Fibroblast of lung (primary cell): ENCODE measurements around the gene TRPT1. TPM values are rescaled to one million over a fixed set of nuclear protein-coding genes. Genes with fewer than 3 reads are reported as not detected.

Source experiments
- DNase-seq, 2 donors: peaks; one replicate each; pipeline versions ENCODE4 v3.0.0 to v3.0.0-alpha.2; 2010; ENCODE audit warnings: low read depth in 2 of 2
- H2AFZ ChIP-seq: 2 replicates; pipeline ENCODE4 v1.5.1; 2012; ENCODE audit warnings: low read length, control low read depth, inconsistent platforms
- H3K27ac ChIP-seq: 2 replicates; pipeline ENCODE4 v1.5.1; 2011; ENCODE audit warnings: low read length, control low read depth; ENCODE audit not compliant: insufficient read depth
- H3K27me3 ChIP-seq: 2 replicates; pipeline ENCODE4 v1.5.1; 2011; ENCODE audit warnings: mild to moderate bottlenecking, low read length; ENCODE audit not compliant: control insufficient read depth, insufficient read depth
- H3K36me3 ChIP-seq: 2 replicates; pipeline ENCODE4 v1.5.1; 2011; ENCODE audit warnings: low read length; ENCODE audit not compliant: control insufficient read depth, insufficient read depth
- H3K4me1 ChIP-seq: 2 replicates; pipeline ENCODE4 v1.5.1; 2011; ENCODE audit warnings: low read length; ENCODE audit not compliant: control insufficient read depth, insufficient read depth; ENCODE audit errors: extremely low read depth
- H3K4me2 ChIP-seq: 2 replicates; pipeline ENCODE4 v1.5.1; 2011; ENCODE audit warnings: low read length, control low read depth; ENCODE audit not compliant: insufficient read depth; ENCODE audit errors: extremely low read depth
- H3K4me3 ChIP-seq, 4 experiments: fragments of 200-600 bp in 1 of 4; sonication (generic) in 1 of 4; replicated peaks in 1 of 4; 2 replicates each; pipeline ENCODE4 v1.5.1; 2011 to 2016; ENCODE audit warnings: low read length in 4 of 4, low read depth in 3 of 4, mild to moderate bottlenecking in 3 of 4, control low read depth in 2 of 4, inconsistent platforms in 1 of 4, mixed read lengths in 1 of 4; ENCODE audit not compliant: insufficient read depth in 1 of 4; ENCODE audit errors: control extremely low read depth in 1 of 4
- H3K79me2 ChIP-seq: 2 replicates; pipeline ENCODE4 v1.5.1; 2012; ENCODE audit warnings: mild to moderate bottlenecking, low read length, inconsistent platforms; ENCODE audit not compliant: control insufficient read depth, insufficient read depth
- H3K9ac ChIP-seq: 2 replicates; pipeline ENCODE4 v1.5.1; 2011; ENCODE audit warnings: mild to moderate bottlenecking, low read length, control low read depth; ENCODE audit not compliant: insufficient read depth
- H3K9me3 ChIP-seq: 2 replicates; pipeline ENCODE4 v1.5.1; 2012; ENCODE audit warnings: low read depth, low read length; ENCODE audit not compliant: control insufficient read depth, insufficient read depth
- H4K20me1 ChIP-seq: 2 replicates; pipeline ENCODE4 v1.5.1; 2011; ENCODE audit warnings: low read length; ENCODE audit not compliant: control insufficient read depth, insufficient read depth; ENCODE audit errors: extremely low read depth
- EZH2 ChIP-seq: IDR thresholded peaks from 2 replicates; pipeline ENCODE4 v1.5.1; 2012; ENCODE audit warnings: low read length, control low read depth, mild to moderate bottlenecking; ENCODE audit errors: missing control alignments
- polyA plus RNA-seq, 2 donors: library from polyadenylated mRNA; depleted of rRNA in 1 of 2; stranded (reverse) in 1 of 2; unstranded in 1 of 2; fragments of >200 nt; gene quantifications; 2 replicates each; pipeline ENCODE4 v1.2.1, GENCODE V29; 2011 to 2012; ENCODE audit warnings: missing spikeins in 1 of 2
- total RNA-seq: library from RNA; depleted of rRNA; stranded (reverse); fragments of >200 nt; gene quantifications from 2 replicates; pipeline ENCODE4 v1.2.1, GENCODE V29; 2014
- TF ChIP-seq, protein P1 (sequence below), 2 donors: IDR thresholded peaks in 1 of 2; conservative IDR thresholded peaks in 1 of 2; 1 replicate in 1 of 2; 2 replicates in 1 of 2; pipeline ENCODE4 v1.5.1; 2011 to 2012; ENCODE audit warnings: low read length in 2 of 2, control low read depth in 1 of 2, inconsistent platforms in 1 of 2, low read depth in 1 of 2, mild to moderate bottlenecking in 1 of 2

Gene TRPT1
- total and polyA plus RNA-seq, 2 donors (not counting 1 experiment from before 2014, with no cell fraction given) = 20.5 to 41.5 TPM

DNA sequence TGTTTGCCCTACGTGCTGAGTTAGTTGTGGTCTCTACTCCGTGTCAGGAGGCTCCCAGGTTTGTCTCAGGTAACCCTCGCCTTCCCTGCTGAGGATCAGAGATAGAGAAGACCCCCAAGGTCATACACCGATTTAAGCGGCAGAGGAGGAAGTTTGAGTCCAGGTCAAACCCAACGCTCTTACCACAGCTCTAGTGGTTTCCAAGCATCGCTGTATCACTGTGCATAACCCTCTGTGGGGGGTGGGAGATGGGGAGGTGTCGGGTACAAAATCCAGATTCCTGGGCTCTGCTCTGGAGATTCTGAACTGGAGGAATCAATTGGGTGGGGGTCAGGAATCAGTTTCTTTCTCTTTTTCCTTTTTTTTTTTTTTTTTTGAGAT lies 5.0 kb upstream of the TRPT1 start:
- peaks cover 9% of the 10 kb centered on the region for H3K4me1 ChIP-seq
- H3K9me3 ChIP-seq = no peaks in the 10 kb centered on the region
- H3K4me3 ChIP-seq = peak overlapping the region; percentile 59 to 80 (median 65)
- no peak for DNase-seq
- no peak overlapping the region for H3K27ac ChIP-seq
- H3K79me2 ChIP-seq = peaks cover 15% of the 10 kb centered on the region
- no peaks in the 10 kb centered on the region for H4K20me1 ChIP-seq
- H2AFZ ChIP-seq = peak overlapping the region; percentile 24
- H3K4me2 ChIP-seq = peak overlapping the region; percentile 92
- no peak for TF ChIP-seq EZH2
- TF ChIP-seq, protein P1, sequence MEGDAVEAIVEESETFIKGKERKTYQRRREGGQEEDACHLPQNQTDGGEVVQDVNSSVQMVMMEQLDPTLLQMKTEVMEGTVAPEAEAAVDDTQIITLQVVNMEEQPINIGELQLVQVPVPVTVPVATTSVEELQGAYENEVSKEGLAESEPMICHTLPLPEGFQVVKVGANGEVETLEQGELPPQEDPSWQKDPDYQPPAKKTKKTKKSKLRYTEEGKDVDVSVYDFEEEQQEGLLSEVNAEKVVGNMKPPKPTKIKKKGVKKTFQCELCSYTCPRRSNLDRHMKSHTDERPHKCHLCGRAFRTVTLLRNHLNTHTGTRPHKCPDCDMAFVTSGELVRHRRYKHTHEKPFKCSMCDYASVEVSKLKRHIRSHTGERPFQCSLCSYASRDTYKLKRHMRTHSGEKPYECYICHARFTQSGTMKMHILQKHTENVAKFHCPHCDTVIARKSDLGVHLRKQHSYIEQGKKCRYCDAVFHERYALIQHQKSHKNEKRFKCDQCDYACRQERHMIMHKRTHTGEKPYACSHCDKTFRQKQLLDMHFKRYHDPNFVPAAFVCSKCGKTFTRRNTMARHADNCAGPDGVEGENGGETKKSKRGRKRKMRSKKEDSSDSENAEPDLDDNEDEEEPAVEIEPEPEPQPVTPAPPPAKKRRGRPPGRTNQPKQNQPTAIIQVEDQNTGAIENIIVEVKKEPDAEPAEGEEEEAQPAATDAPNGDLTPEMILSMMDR (conservative IDR thresholded peaks at IDR 0.05 in 1 of 2, IDR thresholded peaks at IDR 0.05 in 1 of 2; ENCODE audit: low read depth in 1 of 2, low read length in 2 of 2) = no peak
- H3K27me3 ChIP-seq = no peaks in the 10 kb centered on the region
- H3K36me3 ChIP-seq = peaks cover 2% of the 10 kb centered on the region
- H3K9ac ChIP-seq = peak overlapping the region; percentile 61

DNA sequence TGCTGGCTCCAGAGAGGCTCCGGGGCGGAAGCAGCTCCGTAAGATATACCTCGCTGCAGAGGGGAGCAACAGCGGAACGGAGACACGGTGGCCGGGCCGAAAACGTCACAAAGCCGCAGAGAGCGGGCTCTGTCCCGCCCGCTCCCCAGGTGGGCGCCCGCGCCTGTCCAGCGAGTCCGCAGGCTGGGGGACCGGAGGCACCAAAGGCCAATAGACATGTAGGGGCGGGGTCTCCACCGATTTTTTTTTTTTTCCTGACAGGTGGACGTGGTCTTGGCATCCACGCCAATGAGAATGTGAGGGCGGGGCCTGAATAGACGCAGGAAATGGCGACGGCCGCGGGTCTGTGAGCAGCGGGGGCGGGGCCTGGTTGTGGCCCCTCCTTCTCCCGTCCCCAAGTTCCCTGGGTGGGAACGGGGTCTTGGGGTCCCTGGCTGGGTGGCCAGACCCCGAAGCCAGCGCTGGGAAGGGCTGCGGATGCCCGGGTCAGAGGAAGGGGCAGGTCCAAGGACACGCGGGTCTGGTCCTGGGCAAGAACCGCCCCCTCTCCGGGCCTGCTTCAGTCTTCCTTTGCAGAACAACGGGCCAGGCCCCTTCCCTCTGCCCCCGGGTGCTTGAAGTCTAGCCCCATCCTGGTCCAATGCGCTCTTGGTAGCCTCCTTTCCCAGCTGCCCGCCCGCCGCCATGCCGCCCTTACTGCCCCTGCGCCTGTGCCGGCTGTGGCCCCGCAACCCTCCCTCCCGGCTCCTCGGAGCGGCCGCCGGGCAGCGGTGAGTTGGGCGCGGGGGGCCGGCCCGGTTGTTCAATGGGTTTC lies 4.4 kb upstream of the TRPT1 start, which contains the start of gene DNAJC4:
Gene DNAJC4 (plus strand): TSS at position 378 of the 814 bp plus-strand sequence. CDS start 307 bp downstream, at position 685.
- no peaks in the 10 kb centered on the region for H4K20me1 ChIP-seq
- peak within 1 kb of the TSS; percentile 92 for H3K4me2 ChIP-seq
- H3K9me3 ChIP-seq = no peaks in the 10 kb centered on the region
- no peaks in the 10 kb centered on the region for H3K36me3 ChIP-seq
- peak within 1 kb of the TSS; percentile 50 for H2AFZ ChIP-seq
- H3K9ac ChIP-seq = peak within 1 kb of the TSS; percentile 61
- no peaks in the 10 kb centered on the region for H3K27me3 ChIP-seq
- peak; percentile 86 to 87 for DNase-seq
- TF ChIP-seq, protein P1 (conservative IDR thresholded peaks at IDR 0.05 in 1 of 2, IDR thresholded peaks at IDR 0.05 in 1 of 2; ENCODE audit: low read depth in 1 of 2, low read length in 2 of 2) = no peak
- TF ChIP-seq EZH2 = no peak
- H3K4me3 ChIP-seq = peak within 1 kb of the TSS; percentile 59 to 80 (median 65)
- H3K4me1 ChIP-seq = peaks cover 9% of the 10 kb centered on the region
- H3K27ac ChIP-seq = peak within 1 kb of the TSS; percentile 78
- peaks cover 12% of the 10 kb centered on the region for H3K79me2 ChIP-seq

DNA sequence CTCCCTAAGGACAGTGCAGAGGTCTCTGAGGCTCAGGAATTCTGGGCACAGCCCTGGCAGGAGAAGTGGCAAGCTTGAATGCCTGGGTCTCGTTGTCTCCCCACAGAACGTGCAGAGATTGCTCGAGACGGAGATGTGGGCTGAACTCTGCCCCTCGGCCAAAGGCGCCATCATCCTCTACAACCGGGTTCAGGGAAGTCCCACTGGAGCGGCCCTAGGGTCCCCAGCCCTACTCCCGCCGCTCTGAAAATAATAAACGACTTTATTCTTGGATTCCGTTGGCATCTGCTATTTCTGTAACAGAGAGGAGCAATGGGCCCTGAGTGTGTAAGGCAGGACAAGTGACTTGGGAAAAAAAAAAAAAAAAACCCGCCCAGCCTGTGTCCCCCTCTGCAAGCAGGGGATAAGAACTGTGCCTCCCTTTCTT lies 3.8 kb upstream of the TRPT1 start:
- peaks cover 11% of the 10 kb centered on the region for H3K4me1 ChIP-seq
- H3K79me2 ChIP-seq = peaks cover 8% of the 10 kb centered on the region
- H3K36me3 ChIP-seq = no peaks in the 10 kb centered on the region
- no peak overlapping the region for H3K27ac ChIP-seq
- no peaks in the 10 kb centered on the region for H4K20me1 ChIP-seq
- H3K27me3 ChIP-seq = no peaks in the 10 kb centered on the region
- TF ChIP-seq EZH2 = no peak
- TF ChIP-seq, protein P1 (conservative IDR thresholded peaks at IDR 0.05 in 1 of 2, IDR thresholded peaks at IDR 0.05 in 1 of 2; ENCODE audit: low read depth in 1 of 2, low read length in 2 of 2) = no peak
- H3K4me3 ChIP-seq = peak overlapping the region; percentile 59 to 80 (median 65)
- H3K9ac ChIP-seq = no peak overlapping the region
- DNase-seq = no peak
- H3K4me2 ChIP-seq = peak overlapping the region; percentile 92
- no peak overlapping the region for H2AFZ ChIP-seq
- no peaks in the 10 kb centered on the region for H3K9me3 ChIP-seq
